ENCODE data around the gene TRIM3.
A peak's percentile ranks its signal among the peaks of the same experiment; 100 is the strongest.

TRIM3 gene

GRCh38 chr11:6406370-6406769 is 67.4 kb downstream of the TRIM3 start:
- Histone ChIP-seq H3K27ac (ENCODE audit: low read length) (no peak overlapping the region), H3K9ac (ENCODE audit: low read length) (no peak overlapping the region), H3K27me3 (ENCODE audit: control insufficient read depth, insufficient read depth, low read length) (no peaks in the 10 kb centered on the region), H3K4me3 (ENCODE audit: low read length) (no peak overlapping the region), H3K4me1 (ENCODE audit: control insufficient read depth, low read depth, low read length) (no peaks in the 10 kb centered on the region), H3K9me3 (ENCODE audit: control insufficient read depth, low read depth, low read length) (no peaks in the 10 kb centered on the region), H3K36me3 (ENCODE audit: control insufficient read depth, low read depth, low read length) (no peaks in the 10 kb centered on the region)

- no peak overlapping the region for H3K4me3 ChIP-seq (ENCODE audit: low read length)
- H3K27me3 ChIP-seq (ENCODE audit: control insufficient read depth, insufficient read depth, low read length), result no peaks in the 10 kb centered on the region
- H3K4me1 ChIP-seq (ENCODE audit: control insufficient read depth, low read depth, low read length), result no peaks in the 10 kb centered on the region
- no peaks in the 10 kb centered on the region for H3K9me3 ChIP-seq (ENCODE audit: control insufficient read depth, low read depth, low read length)
- H3K27ac ChIP-seq (ENCODE audit: low read length), result no peak overlapping the region
- H3K9ac ChIP-seq (ENCODE audit: low read length), result no peak overlapping the region
- H3K36me3 ChIP-seq (ENCODE audit: control insufficient read depth, low read depth, low read length), result no peaks in the 10 kb centered on the region
These were observed 67.9 kb downstream of the TRIM3 start for GRCh38 chr11:6405846-6406245.

DNA sequence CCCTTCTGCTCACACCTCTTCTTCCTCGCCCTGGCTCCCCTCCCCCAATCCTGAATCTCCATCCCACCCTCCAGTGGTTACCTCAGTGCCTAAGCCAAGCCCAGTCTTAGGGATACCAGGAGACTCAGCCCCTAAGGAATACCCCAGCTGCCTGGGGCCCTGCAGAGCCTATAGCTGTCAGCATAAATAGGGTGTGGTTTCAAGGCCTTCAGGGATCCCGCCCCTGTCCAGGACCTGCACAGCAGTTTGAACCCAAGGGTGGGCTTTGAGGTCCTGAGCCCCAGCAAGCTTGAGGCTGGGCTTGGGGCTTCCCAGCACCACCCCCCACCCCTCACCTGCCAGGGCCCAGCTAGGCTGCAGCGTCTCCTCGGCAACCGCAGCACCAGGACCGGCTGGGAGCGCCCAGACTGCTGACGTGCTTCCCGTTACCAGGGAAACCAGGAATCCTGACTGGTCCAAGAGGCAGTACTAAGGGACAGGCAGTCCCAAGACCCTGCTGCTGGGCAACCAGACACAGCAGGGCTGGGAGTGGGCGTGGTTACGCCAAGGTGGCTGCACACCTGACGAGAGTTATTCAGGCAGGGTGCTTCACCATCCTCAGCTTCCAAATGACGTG is 68.6 kb downstream of the TRIM3 start:
- Histone ChIP-seq H3K9me3 (ENCODE audit: control insufficient read depth, low read depth, low read length) (no peaks in the 10 kb centered on the region), H3K27ac (ENCODE audit: low read length) (no peak overlapping the region), H3K36me3 (ENCODE audit: control insufficient read depth, low read depth, low read length) (no peaks in the 10 kb centered on the region), H3K27me3 (ENCODE audit: control insufficient read depth, insufficient read depth, low read length) (no peaks in the 10 kb centered on the region), H3K9ac (ENCODE audit: low read length) (no peak overlapping the region), H3K4me3 (ENCODE audit: low read length) (peak overlapping the region; percentile 7), H3K4me1 (ENCODE audit: control insufficient read depth, low read depth, low read length) (no peaks in the 10 kb centered on the region)

DNA sequence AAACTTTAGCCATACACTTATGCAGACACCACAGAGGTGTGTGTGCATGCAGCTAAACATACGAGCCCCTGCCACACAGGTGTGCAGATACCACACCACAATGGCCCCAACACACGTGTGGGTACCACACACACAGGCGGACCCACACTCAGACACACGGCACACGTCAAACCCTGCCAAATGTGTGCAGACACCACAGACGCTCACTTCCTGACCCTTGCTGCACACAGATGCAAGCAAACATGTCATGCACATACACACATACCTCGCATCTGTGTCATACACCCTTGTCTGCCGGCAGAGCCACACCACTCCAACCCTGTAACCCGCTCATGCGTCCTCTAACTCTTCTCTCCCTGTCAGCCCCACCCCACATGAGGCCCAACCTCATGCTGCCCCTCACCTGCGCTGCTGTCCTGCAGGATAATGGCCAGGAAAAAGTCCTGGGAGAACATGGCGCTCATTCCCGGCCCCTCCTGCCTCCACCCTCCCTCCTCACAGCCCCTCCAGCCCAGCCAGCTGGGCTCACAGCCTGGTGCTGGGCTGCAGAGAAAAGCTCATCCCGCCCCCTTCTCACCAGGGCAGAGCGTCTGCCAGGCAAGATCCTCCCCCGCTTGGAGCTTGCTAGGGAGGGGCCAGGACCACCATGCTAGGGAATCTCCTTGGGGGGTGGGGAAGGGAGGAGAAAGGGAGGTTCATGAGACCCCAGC is 69.2 kb downstream of the TRIM3 start:
- H3K27me3 ChIP-seq (ENCODE audit: control insufficient read depth, insufficient read depth, low read length), result no peaks in the 10 kb centered on the region
- no peak overlapping the region for H3K27ac ChIP-seq (ENCODE audit: low read length)
- peak overlapping the region; percentile 7 for H3K4me3 ChIP-seq (ENCODE audit: low read length)
- no peaks in the 10 kb centered on the region for H3K4me1 ChIP-seq (ENCODE audit: control insufficient read depth, low read depth, low read length)
- H3K36me3 ChIP-seq (ENCODE audit: control insufficient read depth, low read depth, low read length), result no peaks in the 10 kb centered on the region
- H3K9me3 ChIP-seq (ENCODE audit: control insufficient read depth, low read depth, low read length), result no peaks in the 10 kb centered on the region
- H3K9ac ChIP-seq (ENCODE audit: low read length), result no peak overlapping the region

- H3K9me3 ChIP-seq (ENCODE audit: control insufficient read depth, low read depth, low read length), result no peaks in the 10 kb centered on the region
- H3K36me3 ChIP-seq (ENCODE audit: control insufficient read depth, low read depth, low read length), result no peaks in the 10 kb centered on the region
- H3K9ac ChIP-seq (ENCODE audit: low read length), result no peak overlapping the region
- no peak overlapping the region for H3K27ac ChIP-seq (ENCODE audit: low read length)
- H3K4me3 ChIP-seq (ENCODE audit: low read length), result no peak overlapping the region
- H3K27me3 ChIP-seq (ENCODE audit: control insufficient read depth, insufficient read depth, low read length), result no peaks in the 10 kb centered on the region
- H3K4me1 ChIP-seq (ENCODE audit: control insufficient read depth, low read depth, low read length), result no peaks in the 10 kb centered on the region
These were observed 70.2 kb downstream of the TRIM3 start for GRCh38 chr11:6403539-6403938.

- H3K9me3 ChIP-seq (ENCODE audit: control insufficient read depth, low read depth, low read length), result no peaks in the 10 kb centered on the region
- no peak overlapping the region for H3K27ac ChIP-seq (ENCODE audit: low read length)
- H3K27me3 ChIP-seq (ENCODE audit: control insufficient read depth, insufficient read depth, low read length), result no peaks in the 10 kb centered on the region
- no peaks in the 10 kb centered on the region for H3K4me1 ChIP-seq (ENCODE audit: control insufficient read depth, low read depth, low read length)
- H3K36me3 ChIP-seq (ENCODE audit: control insufficient read depth, low read depth, low read length), result no peaks in the 10 kb centered on the region
- no peak overlapping the region for H3K4me3 ChIP-seq (ENCODE audit: low read length)
- H3K9ac ChIP-seq (ENCODE audit: low read length), result no peak overlapping the region
These were observed 71.2 kb downstream of the TRIM3 start for GRCh38 chr11:6402561-6402981.

GRCh38 chr11:6402061-6402470 is 71.7 kb downstream of the TRIM3 start:
- Histone ChIP-seq H3K4me3 (ENCODE audit: low read length) (no peak overlapping the region), H3K4me1 (ENCODE audit: control insufficient read depth, low read depth, low read length) (no peaks in the 10 kb centered on the region), H3K27me3 (ENCODE audit: control insufficient read depth, insufficient read depth, low read length) (no peaks in the 10 kb centered on the region), H3K9me3 (ENCODE audit: control insufficient read depth, low read depth, low read length) (no peaks in the 10 kb centered on the region), H3K36me3 (ENCODE audit: control insufficient read depth, low read depth, low read length) (no peaks in the 10 kb centered on the region), H3K9ac (ENCODE audit: low read length) (no peak overlapping the region), H3K27ac (ENCODE audit: low read length) (no peak overlapping the region)

- Histone ChIP-seq H3K9ac (ENCODE audit: low read length) (no peak overlapping the region), H3K4me3 (ENCODE audit: low read length) (no peak overlapping the region), H3K36me3 (ENCODE audit: control insufficient read depth, low read depth, low read length) (no peaks in the 10 kb centered on the region), H3K4me1 (ENCODE audit: control insufficient read depth, low read depth, low read length) (no peaks in the 10 kb centered on the region), H3K27me3 (ENCODE audit: control insufficient read depth, insufficient read depth, low read length) (no peaks in the 10 kb centered on the region), H3K27ac (ENCODE audit: low read length) (no peak overlapping the region), H3K9me3 (ENCODE audit: control insufficient read depth, low read depth, low read length) (no peaks in the 10 kb centered on the region)
These were observed 72.3 kb downstream of the TRIM3 start for GRCh38 chr11:6401464-6401863.

DNA sequence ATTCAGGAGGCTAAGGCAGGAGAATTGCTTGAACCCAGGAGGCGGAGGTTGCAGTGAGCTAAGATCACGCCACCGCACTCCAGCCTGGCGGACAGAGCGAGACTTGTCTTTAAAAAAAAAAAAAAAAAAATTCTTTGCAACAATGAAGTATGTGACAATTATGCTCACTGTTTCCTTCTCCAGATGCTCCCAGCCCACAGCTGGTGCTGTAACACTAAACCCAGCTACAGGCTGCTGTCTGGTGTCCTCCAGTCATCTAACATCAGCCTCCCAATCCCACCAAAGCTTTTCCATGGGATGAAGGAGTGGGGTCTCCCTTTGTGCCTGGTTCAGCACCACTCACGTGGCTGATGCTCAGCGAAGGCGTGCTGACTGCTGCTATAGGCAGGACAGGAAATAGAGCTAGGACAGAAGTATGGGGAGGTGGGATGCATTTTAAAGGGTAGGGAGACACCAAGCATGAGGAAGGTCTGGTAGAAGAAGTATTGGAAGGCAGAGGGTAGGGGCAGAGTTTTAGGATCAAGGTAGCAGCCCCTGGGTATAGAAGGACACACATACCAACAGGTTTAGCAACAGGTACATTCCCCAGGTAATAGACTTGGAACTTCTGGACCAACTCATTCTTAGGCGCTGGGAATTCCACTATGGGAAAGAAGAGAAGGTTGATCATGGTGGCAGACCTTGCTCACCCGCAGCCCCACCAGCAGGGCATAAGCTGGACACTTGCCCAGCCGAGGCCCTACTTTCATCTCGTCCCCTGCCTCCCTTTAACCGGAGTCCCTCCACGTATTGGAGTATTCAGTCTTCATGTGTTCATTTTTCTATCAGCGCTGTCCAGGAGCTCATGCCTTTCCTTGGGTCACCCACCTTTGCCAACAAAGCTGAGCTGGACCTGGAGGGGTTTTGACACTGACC is 73.1 kb downstream of the TRIM3 start:
- no peaks in the 10 kb centered on the region for H3K36me3 ChIP-seq (ENCODE audit: control insufficient read depth, low read depth, low read length)
- no peak overlapping the region for H3K9ac ChIP-seq (ENCODE audit: low read length)
- no peaks in the 10 kb centered on the region for H3K4me1 ChIP-seq (ENCODE audit: control insufficient read depth, low read depth, low read length)
- H3K9me3 ChIP-seq (ENCODE audit: control insufficient read depth, low read depth, low read length), result no peaks in the 10 kb centered on the region
- H3K4me3 ChIP-seq (ENCODE audit: low read length), result no peak overlapping the region
- no peak overlapping the region for H3K27ac ChIP-seq (ENCODE audit: low read length)
- H3K27me3 ChIP-seq (ENCODE audit: control insufficient read depth, insufficient read depth, low read length), result no peaks in the 10 kb centered on the region

All from iPS-18a (cell line).